Stimulated activated CD4-positive, alpha-beta T cell treated with anti-CD3 and anti-CD28 coated beads, Interleukin-2, amount 100 ng/mL, for 48 hours (primary cell): ENCODE results near the gene CHST4.
"Not testable (repeated sequence)": the region's sequence is repeated elsewhere in the genome, so short reads cannot be mapped to it uniquely, and the experiment has no call there.

Experiments
- DNase-seq, 2 donors: peaks; one replicate each; pipeline ENCODE4 v3.0.0-alpha.2; 2020

The CHST4 gene

GRCh38 chr16:71570144-71570543 lies 43.9 kb downstream of the CHST4 start:
- DNase-seq = no peak

GRCh38 chr16:71572497-71573116 lies 46.4 kb downstream of the CHST4 start:
- DNase-seq = no peak

GRCh38 chr16:71573387-71574094 lies 47.3 kb downstream of the CHST4 start:
- no peak for DNase-seq

- no peak for DNase-seq
Measured at GRCh38 chr16:71574702-71575101, 48.5 kb downstream of the CHST4 start.

- DNase-seq = no peak
Measured at GRCh38 chr16:71576971-71577370, 50.7 kb downstream of the CHST4 start, which contains the start of gene TAT. TSS of gene TAT (minus strand) at chr16:71577092. CDS start at chr16:71576415, 677 bp downstream.

GRCh38 chr16:71582553-71582848 lies 56.3 kb downstream of the CHST4 start:
- DNase-seq = not testable (repeated sequence)

GRCh38 chr16:71584543-71585317 lies 58.5 kb downstream of the CHST4 start:
- DNase-seq = no peak

GRCh38 chr16:71585318-71585703 lies 59.1 kb downstream of the CHST4 start:
- no peak for DNase-seq
